ENCODE data around the gene ST8SIA5.

Gene ST8SIA5

GRCh38 chr18:46748466-46748865, 8.4 kb downstream of the ST8SIA5 start:
- H3K4me3 ChIP-seq (ENCODE audit: low read depth, low read length), result no peak overlapping the region

- H3K4me3 ChIP-seq (ENCODE audit: low read depth, low read length), result no peak overlapping the region
Observed at GRCh38 chr18:46740046-46740445, 16.8 kb downstream of the ST8SIA5 start.

- no peak overlapping the region for H3K4me3 ChIP-seq (ENCODE audit: low read depth, low read length)
Observed at GRCh38 chr18:46738491-46738890, 18.4 kb downstream of the ST8SIA5 start.

GRCh38 chr18:46736736-46737135, 20.1 kb downstream of the ST8SIA5 start:
- H3K4me3 ChIP-seq (ENCODE audit: low read depth, low read length), result no peak overlapping the region

DNA sequence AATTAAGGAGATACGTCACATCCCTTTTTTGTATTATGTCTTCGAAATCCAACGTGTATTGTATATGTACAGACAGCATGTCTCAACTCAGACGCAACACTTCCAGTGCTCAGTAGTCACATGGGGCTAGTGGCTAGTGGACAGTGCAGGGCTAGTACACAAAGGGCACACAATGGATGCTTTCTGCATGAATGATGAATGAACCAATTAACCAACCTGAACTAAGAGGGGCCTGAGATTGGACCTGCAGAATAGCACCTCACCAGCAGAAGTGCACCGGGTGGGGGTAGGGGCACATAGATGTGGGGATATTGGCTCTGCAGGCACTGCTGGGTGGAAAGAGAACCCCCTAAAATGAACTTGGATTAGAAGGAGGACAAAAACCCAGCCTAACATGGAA, 20.7 kb downstream of the ST8SIA5 start:
- H3K4me3 ChIP-seq (ENCODE audit: low read depth, low read length), result no peak overlapping the region

DNA sequence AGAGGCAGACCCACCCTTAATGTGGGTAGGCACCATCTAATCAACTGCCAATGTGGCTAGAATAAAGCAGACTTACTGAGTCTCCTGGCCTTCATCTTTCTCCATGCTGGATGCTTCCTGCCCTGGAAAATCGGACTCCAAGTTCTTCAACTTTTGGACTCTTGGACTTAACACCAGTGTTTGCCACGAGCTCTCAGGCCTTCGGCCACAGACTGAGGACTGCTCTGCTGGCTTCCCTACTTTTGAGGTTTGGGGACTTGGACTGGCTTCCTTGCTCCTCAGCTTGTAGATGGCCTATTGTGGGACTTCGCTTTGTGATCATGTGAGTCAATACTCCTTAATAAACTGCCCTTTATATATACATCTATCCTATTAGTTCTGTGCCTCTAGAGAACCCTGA, 21.9 kb downstream of the ST8SIA5 start:
- no peak overlapping the region for H3K4me3 ChIP-seq (ENCODE audit: low read depth, low read length)

GRCh38 chr18:46733872-46734271, 23.0 kb downstream of the ST8SIA5 start:
- H3K4me3 ChIP-seq (ENCODE audit: low read depth, low read length), result no peak overlapping the region

DNA sequence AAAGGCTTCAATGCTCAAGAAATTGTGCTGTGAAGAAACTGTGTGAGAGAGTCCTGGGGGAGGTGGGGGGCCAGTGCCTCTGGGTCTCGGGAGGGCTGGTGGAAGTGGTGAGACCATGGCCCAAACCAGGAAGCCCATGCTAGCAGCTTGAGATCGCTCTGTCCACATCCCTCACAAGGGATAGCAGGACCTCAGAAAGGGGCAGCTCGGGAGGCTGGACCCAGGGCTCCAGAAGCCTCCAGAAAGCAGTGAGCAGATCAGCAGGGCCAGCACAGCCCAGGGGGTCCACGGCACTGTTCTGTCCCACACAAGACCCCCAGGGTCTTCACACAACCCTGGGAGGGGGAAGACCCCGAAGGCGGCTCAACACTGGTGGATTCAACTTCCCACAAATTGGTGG, 24.1 kb downstream of the ST8SIA5 start:
- no peak overlapping the region for H3K4me3 ChIP-seq (ENCODE audit: low read depth, low read length)

DNA sequence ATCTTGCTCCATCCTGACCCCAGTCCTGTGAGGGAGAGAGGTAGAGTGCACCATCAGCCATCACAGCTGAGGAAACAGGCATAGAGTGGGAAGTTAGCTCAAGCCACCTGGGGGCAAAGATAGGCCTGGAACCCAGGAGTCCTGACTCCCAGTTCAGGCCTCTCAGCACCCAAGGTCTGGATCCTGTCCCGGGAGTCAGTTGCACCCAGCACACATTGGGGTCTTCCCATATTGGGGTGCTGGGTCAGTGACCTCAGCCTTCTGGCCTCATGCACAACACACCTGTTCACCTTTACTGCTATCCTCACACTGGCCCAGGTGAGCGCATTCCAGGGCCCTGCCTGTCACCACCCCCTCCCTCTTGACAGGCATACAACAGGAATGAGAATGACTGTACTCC, 24.7 kb downstream of the ST8SIA5 start:
- no peak overlapping the region for H3K4me3 ChIP-seq (ENCODE audit: low read depth, low read length)

DNA sequence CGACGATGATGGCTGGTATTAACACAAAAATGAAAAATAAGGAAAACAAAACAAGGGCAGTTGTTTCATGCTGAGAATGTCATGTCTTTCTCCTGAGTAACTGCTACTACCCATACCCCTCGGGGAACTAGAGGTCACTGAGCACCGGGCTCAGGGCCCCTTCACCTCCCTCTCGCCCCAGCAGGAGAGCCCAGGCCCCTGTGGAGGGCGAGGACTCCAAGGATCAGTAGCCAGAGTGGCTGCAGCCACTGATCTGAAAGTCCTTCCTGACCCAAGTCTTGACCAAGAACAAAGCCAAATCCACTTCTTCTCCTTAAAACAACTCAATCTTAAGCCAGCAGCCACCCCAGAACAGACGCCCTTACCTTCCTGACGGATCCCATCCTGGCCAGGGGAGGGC, 25.5 kb downstream of the ST8SIA5 start:
- no peak overlapping the region for H3K4me3 ChIP-seq (ENCODE audit: low read depth, low read length)

DNA sequence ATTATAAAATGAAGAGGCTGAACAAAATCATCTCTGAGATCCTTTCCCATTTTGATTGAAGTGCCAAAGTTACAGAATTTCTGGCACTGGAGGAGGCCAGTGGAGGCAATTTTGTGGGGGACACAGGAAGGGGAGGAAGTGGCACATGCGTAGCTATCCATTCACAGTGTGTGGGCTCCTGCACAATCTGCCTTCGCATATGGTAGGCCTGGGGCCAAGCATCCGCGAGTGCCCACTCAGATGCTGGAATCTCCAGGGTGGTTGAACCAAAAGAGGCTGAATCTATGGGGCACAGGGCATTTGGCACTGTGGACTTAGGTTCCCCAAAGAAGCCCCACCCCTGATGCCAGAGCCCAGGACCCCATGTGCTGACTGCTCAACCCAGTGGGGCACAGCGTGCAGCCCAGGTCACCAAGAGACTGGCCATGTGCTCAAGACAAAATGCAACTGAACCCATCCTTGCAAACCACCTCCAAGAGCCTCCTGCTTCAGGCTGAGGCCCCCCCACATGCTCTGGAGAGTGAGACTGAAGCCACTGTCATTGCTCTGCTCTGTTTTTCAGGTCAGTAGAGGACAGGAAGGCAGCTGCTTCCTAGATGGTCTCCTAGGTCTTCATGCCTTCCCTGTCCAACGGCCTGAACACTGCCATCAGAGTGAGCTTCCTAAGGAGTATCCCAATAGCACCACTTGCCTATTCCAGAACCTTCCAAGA, 28.5 kb downstream of the ST8SIA5 start:
- no peak overlapping the region for H3K4me3 ChIP-seq (ENCODE audit: low read depth, low read length)

DNA sequence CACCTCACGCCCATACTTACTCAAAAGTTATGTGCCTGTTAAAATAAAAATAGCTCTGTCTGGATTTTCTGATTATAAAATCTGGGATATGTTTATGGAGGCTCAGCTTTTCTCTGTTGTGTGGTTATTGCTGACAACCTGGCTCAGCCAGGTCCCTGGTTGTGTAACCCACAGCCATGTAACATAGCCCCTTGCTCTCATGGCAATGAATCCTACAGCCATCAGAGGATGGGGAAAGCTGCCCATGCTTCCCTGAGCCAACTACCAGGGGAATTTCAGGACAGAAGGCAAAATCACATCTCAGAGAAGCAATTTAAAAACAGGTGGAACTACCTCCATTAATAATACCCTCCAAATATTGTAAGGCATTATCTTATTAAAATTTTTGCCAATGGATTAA, 29.7 kb downstream of the ST8SIA5 start:
- H3K4me3 ChIP-seq (ENCODE audit: low read depth, low read length), result no peak overlapping the region

GRCh38 chr18:46725310-46725709, 31.5 kb downstream of the ST8SIA5 start:
- no peak overlapping the region for H3K4me3 ChIP-seq (ENCODE audit: low read depth, low read length)

DNA sequence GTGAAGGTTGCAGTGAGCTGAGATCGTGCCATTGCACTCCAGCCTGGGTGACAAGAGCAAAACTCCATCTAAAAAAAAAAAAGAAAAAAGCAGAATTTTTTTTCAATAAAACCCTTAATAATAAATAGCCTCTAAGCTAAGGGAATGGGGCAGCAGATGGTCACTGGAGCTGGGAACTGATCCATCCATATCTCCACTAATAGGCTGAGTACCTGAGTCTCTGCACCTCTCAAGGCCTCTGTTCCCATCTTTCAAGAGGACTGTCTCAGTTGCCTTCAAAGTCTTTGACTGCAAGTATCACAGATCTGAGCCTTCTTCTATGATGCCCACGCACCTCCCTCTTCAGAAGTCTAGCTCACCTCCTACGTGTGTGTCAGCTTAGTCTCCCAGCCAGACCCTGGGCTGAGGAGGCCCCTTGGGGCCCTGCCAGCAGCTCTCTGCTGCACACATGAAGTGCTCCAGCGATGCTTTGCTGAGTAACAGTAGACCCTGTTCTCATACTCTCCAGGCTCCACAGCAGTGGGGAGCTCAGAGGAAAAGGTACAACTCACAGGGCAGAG, 32.9 kb downstream of the ST8SIA5 start:
- no peak overlapping the region for H3K4me3 ChIP-seq (ENCODE audit: low read depth, low read length)

DNA sequence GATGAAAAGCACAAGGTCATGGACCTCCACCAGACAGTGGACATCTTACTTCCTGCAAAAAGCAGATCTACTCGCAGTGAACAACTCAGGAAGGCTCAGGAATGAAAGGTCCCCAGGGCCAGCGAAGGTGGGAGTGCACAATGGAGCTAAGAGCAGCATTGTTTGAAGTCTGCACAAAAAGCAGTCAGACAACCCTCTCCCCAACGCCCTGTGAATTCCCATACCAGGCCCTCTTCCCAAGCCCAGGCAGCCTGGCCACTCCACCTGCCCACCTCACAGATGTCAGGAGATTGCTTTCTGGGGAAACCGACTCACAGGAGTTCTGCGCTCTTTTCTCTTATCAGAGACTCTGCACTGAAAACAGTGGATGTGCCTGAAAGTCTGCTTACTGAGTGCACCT, 34.8 kb downstream of the ST8SIA5 start:
- no peak overlapping the region for H3K4me3 ChIP-seq (ENCODE audit: low read depth, low read length)

DNA sequence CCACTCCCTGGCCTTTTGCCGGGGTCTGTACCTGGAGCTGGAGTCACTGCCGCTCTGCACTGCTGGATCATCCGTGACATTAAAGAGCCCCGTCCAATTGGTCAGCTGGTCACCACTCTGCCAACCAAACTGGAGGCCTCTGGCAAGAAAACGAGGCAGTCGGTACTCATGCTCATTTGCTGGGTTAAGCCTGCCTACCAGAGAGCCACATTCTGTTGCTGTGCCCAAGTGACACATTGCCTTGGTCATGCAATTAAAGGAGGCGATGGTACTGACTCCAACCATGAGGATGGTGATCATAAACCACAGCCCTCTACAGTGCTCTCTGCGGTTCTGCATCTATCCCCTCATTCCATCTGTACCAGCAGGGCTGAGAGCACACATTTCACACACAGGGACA, 35.5 kb downstream of the ST8SIA5 start:
- H3K4me3 ChIP-seq (ENCODE audit: low read depth, low read length), result no peak overlapping the region

GRCh38 chr18:46720521-46720920, 36.3 kb downstream of the ST8SIA5 start:
- H3K4me3 ChIP-seq (ENCODE audit: low read depth, low read length), result no peak overlapping the region

DNA sequence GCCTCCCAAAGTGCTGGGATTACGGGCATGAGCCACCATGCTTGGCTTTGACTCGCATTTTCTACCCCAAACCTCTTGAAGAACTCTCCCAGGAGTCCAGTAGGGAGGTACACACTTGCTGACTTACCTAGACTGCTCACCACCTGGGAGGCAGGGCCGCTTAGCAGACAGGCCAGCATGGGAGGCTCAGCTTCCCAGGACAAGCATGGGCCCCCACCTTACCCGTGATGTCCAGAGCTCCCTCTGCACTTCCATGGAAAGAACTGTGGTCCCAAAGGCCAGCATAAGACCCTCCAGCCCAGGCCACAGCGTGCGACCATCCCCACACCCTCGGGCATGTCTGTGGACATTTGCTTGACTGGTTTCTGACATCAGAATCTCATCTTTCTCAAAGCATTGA, 36.8 kb downstream of the ST8SIA5 start:
- no peak overlapping the region for H3K4me3 ChIP-seq (ENCODE audit: low read depth, low read length)

DNA sequence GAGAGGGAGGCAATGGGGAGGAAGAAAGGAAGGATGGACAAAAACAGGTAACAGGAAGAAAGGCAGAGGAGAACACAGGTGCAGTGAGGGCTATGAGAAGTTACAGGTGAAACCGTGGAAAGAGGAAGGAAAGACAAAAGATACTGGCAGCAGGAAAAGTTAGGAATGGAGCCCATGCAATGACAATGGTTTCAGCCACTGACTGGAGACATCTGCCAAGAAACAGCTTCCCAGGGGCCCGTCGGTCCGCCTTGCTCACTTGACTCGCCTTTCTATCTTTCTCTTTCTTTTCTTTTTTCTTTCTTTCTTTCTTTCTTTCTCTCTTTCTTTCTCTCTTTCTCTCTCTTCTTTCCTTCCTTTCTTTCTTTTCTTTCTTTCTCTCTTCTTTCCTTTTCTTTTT, 37.5 kb downstream of the ST8SIA5 start:
- no peak overlapping the region for H3K4me3 ChIP-seq (ENCODE audit: low read depth, low read length)

DNA sequence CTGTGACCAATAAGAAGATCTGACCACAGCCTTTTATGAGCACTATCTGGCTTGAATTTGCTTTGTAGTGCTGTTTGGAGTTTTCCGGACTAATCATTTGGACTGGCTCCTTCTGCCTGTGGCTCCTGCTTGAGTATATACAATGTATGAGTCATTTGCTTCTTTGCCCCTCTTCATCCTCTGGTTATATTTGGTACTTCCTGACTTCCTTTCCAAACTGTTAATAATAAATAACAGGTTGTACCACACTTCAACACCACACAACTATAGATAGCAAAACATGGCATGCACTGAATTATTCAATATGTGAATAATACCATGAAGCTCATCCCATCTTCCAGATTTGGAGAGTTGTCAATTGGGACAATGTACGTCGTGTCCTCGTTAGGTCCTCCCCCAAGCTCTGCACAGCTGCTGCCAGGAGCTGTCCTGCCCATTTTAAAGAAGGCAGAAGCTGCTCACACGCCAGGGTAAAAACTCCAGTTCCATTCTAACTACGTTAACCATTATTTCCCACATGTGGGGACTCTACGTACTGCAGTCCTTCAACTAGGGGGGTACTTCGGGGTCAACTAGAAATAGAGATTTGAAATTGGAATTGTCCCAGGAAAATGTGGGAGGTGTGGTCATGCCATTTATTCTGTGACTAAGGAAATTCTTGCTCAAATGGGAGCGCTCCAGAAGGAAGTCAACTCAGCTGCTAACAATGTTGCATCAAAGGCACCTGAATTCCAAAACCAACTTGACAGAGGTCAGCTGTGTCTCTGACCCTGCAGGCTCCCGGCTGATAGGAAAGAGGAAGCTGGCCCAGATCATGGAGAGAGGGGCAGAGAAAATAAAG, 38.1 kb downstream of the ST8SIA5 start:
- H3K4me3 ChIP-seq (ENCODE audit: low read depth, low read length), result no peak overlapping the region

DNA sequence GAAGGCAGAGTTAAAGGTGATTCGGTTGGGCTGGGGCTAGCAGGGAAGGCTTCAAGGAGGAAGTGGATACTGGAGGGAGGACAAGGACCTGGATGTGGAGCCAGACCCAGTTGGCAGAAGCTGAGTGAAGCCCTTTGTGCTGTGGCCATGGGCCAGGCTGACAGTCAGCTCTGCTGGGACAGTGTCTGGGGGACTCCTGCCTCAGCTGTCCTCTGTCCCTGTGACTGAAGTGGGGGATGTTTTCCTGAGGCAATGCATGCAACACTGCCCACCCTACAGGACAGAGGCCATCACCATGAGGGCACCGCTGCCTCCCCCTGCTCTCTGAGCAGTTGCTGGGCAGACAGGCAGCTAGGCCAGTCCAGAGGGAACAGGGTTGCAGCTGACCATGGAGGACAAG, 40.0 kb downstream of the ST8SIA5 start:
- no peak overlapping the region for H3K4me3 ChIP-seq (ENCODE audit: low read depth, low read length)

- H3K4me3 ChIP-seq (ENCODE audit: low read depth, low read length), result no peak overlapping the region
Observed at GRCh38 chr18:46716336-46716735, 40.5 kb downstream of the ST8SIA5 start.
